ENCODE measurements around the gene SPTBN4.
A peak's percentile ranks its signal among the peaks of the same experiment; 100 is the strongest.

- TF ChIP-seq CTCF (IDR thresholded peaks at IDR 0.05) (no peak), EP300 (IDR thresholded peaks at IDR 0.05) (no peak), POLR2AphosphoS5 (IDR thresholded peaks at IDR 0.05) (peak; percentile 89 to 99 (median 97))
Observed at GRCh38 chr19:40444000-40444824, 22.6 kb upstream of the SPTBN4 start, which contains the start of gene SERTAD3.
